ENCODE measurements around the gene TRPM2. TPM values are rescaled to one million over a fixed set of nuclear protein-coding genes. Genes with fewer than 3 reads are reported as not detected.

The TRPM2 gene
- total RNA-seq, 1 experiment from 2014 or later, result 0.26 TPM

DNA sequence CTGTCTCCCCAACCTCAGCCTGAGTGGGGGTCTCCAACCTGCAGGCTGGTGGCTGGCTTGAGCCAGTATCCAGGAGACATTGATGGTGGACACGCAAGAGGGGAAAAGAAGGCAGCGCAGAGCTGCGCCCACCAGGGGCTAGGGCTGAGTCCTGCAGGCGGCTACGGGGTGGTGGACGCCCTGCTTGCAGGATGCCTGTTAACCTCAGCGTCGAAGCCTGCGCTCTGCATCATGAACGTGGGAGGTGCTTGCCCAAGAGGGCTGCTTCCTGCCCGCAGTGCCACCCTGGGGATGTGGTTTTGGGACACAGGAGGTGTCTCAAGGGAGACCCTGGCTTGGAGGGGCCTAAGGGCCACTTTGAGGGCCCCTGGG is 25.8 kb upstream of the TRPM2 start:
- POLR2A ChIA-PET, result no interaction called here
- intact Hi-C loops (cut with micrococcal nuclease; ENCODE audit: unreplicated experiment) (no loop called here), in situ Hi-C loops (cut with HindIII; ENCODE audit: low pct_unique_long_range_greater_than_20kb, low sequenced_read_pairs) (no loop called here)
- no TSS peak for BruUV-seq (replicated peaks)
- Histone ChIP-seq H3K9me3 (ENCODE audit: control insufficient read depth, insufficient read depth, low read depth, low read length) (no peaks in the 10 kb centered on the region), H3K27ac (ENCODE audit: low read length) (no peak overlapping the region), H3K36me3 (ENCODE audit: control insufficient read depth, insufficient read depth, low read length) (no peaks in the 10 kb centered on the region), H3K4me1 (ENCODE audit: control insufficient read depth, insufficient read depth, low read length) (no peaks in the 10 kb centered on the region; the same call in 1 of the 2 replicates), H3K27me3 (ENCODE audit: control insufficient read depth, insufficient read depth, low read length) (no peaks in the 10 kb centered on the region), H3K4me3 (ENCODE audit: low read depth in 2 of 2, low read length in 2 of 2) (no peak overlapping the region)
- CTCF ChIA-PET, result no interaction called here
- DNase-seq (ENCODE audit: low read depth, low spot score) (no peak), ATAC-seq (no peak)
- TF ChIP-seq TCF7L2 (IDR thresholded peaks at IDR 0.05; ENCODE audit: low read depth, low read length) (no peak), SIN3A (IDR thresholded peaks at IDR 0.05; ENCODE audit: borderline replicate concordance, insufficient read depth, low read depth, low read length) (no peak), CTCF (IDR thresholded peaks at IDR 0.05) (no peak), REST (IDR thresholded peaks at IDR 0.05; ENCODE audit: insufficient read depth in 1 of 2, low read depth in 2 of 2, low read length in 1 of 2) (no peak), POLR2AphosphoS5 (IDR thresholded peaks at IDR 0.05; ENCODE audit: low read depth, low read length) (no peak)

DNA sequence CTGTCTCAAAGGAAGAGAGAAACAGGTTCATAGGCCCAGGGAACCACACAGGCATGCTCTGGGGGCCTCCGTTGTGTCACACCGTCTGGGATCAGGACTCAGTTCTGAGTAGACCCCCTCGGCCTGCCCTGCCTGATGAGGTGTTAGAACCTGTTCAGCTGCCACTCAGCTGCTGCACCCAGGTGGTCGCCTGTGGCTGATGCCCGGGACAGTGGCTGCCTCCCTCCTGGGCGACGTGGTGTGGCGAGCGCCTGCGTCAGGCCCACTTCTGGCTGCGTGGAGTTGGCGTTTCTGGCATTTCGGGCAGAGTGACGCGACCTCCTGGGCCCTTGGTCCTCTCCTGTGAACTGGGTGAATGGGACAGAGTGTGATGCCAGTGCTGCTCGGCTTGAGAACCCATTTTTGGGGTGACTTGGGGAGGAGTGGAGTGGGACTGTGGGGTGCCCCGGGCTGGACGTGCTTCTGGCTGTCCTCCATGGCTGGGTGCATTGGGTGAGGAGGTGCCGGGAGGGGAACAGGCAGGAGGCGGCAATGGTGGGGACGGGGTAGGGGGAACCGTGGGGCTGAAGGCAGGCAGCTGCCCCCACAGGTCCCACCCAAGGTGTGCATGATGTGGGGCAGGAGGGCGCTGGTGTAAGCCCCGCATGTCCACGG is 25.1 kb upstream of the TRPM2 start:
- ChIA-PET CTCF (no interaction called here), POLR2A (no interaction called here)
- intact Hi-C loops (cut with micrococcal nuclease; ENCODE audit: unreplicated experiment), result no loop called here

More for the DNA sequence above, 25.1 kb upstream of the TRPM2 start:
- in situ Hi-C loops (cut with HindIII; ENCODE audit: low pct_unique_long_range_greater_than_20kb, low sequenced_read_pairs), result no loop called here
- TF ChIP-seq CTCF (IDR thresholded peaks at IDR 0.05), result no peak
- DNase-seq (ENCODE audit: low read depth, low spot score), result no peak
- H3K4me1 ChIP-seq (ENCODE audit: control insufficient read depth, insufficient read depth, low read length), result no peaks in the 10 kb centered on the region; the same call in 1 of the 2 replicates
- no peaks in the 10 kb centered on the region for H3K36me3 ChIP-seq (ENCODE audit: control insufficient read depth, insufficient read depth, low read length)
- H3K4me3 ChIP-seq (ENCODE audit: low read depth in 2 of 2, low read length in 2 of 2), result no peak overlapping the region
- H3K27me3 ChIP-seq (ENCODE audit: control insufficient read depth, insufficient read depth, low read length), result no peaks in the 10 kb centered on the region
- BruUV-seq (replicated peaks), result no TSS peak
- no peaks in the 10 kb centered on the region for H3K9me3 ChIP-seq (ENCODE audit: control insufficient read depth, insufficient read depth, low read depth, low read length)
- H3K27ac ChIP-seq (ENCODE audit: low read length), result no peak overlapping the region
- no peak for ATAC-seq
